HepG2 (cell line): ENCODE results near the gene RIF1. TPM values are rescaled to one million over a fixed set of nuclear protein-coding genes. Genes with fewer than 3 reads are reported as not detected.

ENCODE experiments used
- ATAC-seq: fragments of 200-7000 bp; cut with Tn5 transposase; 3 replicates; pipeline ENCODE4 v1.9.1; 2020; ENCODE audit warnings: mild to moderate bottlenecking, moderate library complexity
- BruUV-seq: library from RNA; stranded (reverse); fragments of 400-500 nt; replicated peaks from 2 replicates; lab custom pipeline; 2021; lab: Mats Ljungman, UMichigan
- CTCF ChIA-PET: fragments of 300-600 bp; formaldehyde crosslinking; extraction: SDS; loops from one replicate; lab custom pipeline; 2021; ENCODE audit warnings: low total read pairs, inconsistent platforms, low intra/inter-chr PET ratio; lab: Yijun Ruan, JAX
- POLR2A ChIA-PET: fragments of 350-600 bp; sonication (Branson Sonifier 250); formaldehyde crosslinking; loops from one replicate; lab custom pipeline; 2020; ENCODE audit warnings: antibody characterized with exemption, inconsistent platforms; lab: Yijun Ruan, JAX
- DNase-seq: peaks from one replicate; pipeline ENCODE4 v3.0.0-alpha.2; 2015; ENCODE audit warnings: low spot score
- FAIRE-seq: peaks from 3 replicates; lab custom pipeline; 2011; peaks lifted over from hg19 to GRCh38; lab: Jason Lieb, UNC
- H2AFZ ChIP-seq: one replicate; pipeline ENCODE4 v1.6.1; 2011; ENCODE audit warnings: low read length, inconsistent platforms
- H3K27ac ChIP-seq: fragments of 300-600 bp; 3 replicates; pipeline ENCODE4 v1.8.0; 2011; ENCODE audit warnings: mixed run types, mild to moderate bottlenecking, mixed read lengths, low read length, inconsistent platforms; ENCODE audit not compliant: insufficient read depth; ENCODE audit errors: extremely low read length
- H3K27me3 ChIP-seq, 2 experiments: fragments of 200-600 bp in 1 of 2; 2 replicates in 1 of 2; 3 replicates in 1 of 2; pipeline versions ENCODE4 v1.6.0 to v1.8.0; 2011; ENCODE audit warnings: low read length in 2 of 2, mild to moderate bottlenecking in 2 of 2, moderate library complexity in 2 of 2, inconsistent platforms in 1 of 2; ENCODE audit not compliant: insufficient read depth in 2 of 2, control insufficient read depth in 1 of 2
- H3K36me3 ChIP-seq, 2 experiments: fragments of 200-600 bp in 1 of 2; replicated peaks in 1 of 2; 2 replicates in 1 of 2; 3 replicates in 1 of 2; pipeline versions ENCODE4 v1.5.1 to v1.8.0; 2011; ENCODE audit warnings: low read length in 2 of 2, inconsistent platforms in 1 of 2; ENCODE audit not compliant: insufficient read depth in 2 of 2, control insufficient read depth in 1 of 2
- H3K4me1 ChIP-seq: 2 replicates; pipeline ENCODE4 v1.5.1; 2012; ENCODE audit warnings: low read length, inconsistent platforms; ENCODE audit not compliant: insufficient read depth
- H3K4me2 ChIP-seq: 2 replicates; pipeline ENCODE4 v1.6.0; 2011; ENCODE audit warnings: low read depth, low read length, inconsistent platforms
- H3K4me3 ChIP-seq, 3 experiments: fragments of 200-600 bp in 1 of 3; sonication (generic), shearing (Covaris generic) in 1 of 3; replicated peaks in 1 of 3; 2 replicates each; pipeline ENCODE4 v1.5.1; 2011 to 2016; ENCODE audit warnings: low read length in 3 of 3, inconsistent platforms in 2 of 3, low read depth in 2 of 3, mild to moderate bottlenecking in 2 of 3, control low read depth in 1 of 3, mixed read lengths in 1 of 3; ENCODE audit not compliant: insufficient read depth in 1 of 3
- H3K79me2 ChIP-seq: one replicate; pipeline ENCODE4 v1.6.1; 2011; ENCODE audit warnings: low read length, inconsistent platforms; ENCODE audit not compliant: insufficient read depth
- H3K9ac ChIP-seq: 2 replicates; pipeline ENCODE4 v1.6.0; 2011; ENCODE audit warnings: mild to moderate bottlenecking, low read depth, low read length, inconsistent platforms; ENCODE audit not compliant: insufficient read depth
- H3K9me3 ChIP-seq: 2 replicates; pipeline ENCODE4 v1.5.1; 2012; ENCODE audit warnings: mild to moderate bottlenecking, low read length
- H4K20me1 ChIP-seq: 2 replicates; pipeline ENCODE4 v1.6.0; 2011; ENCODE audit warnings: inconsistent platforms, mild to moderate bottlenecking, low read length, moderate library complexity; ENCODE audit not compliant: insufficient read depth
- CEBPB ChIP-seq: IDR thresholded peaks from 2 replicates; pipeline ENCODE4 v1.6.1; 2011; ENCODE audit warnings: low read depth, low read length, improper control_type of control experiment, borderline replicate concordance
- DDIT3 ChIP-seq: sonication (generic); formaldehyde crosslinking; IDR thresholded peaks from 2 replicates; pipeline ENCODE4 v1.4.0; 2020; ENCODE audit warnings: mild to moderate bottlenecking, missing genetic modification reagents
- HIVEP1 ChIP-seq: sonication (generic); formaldehyde crosslinking; IDR thresholded peaks from 2 replicates; pipeline ENCODE4 v1.4.0; 2020; ENCODE audit warnings: mild to moderate bottlenecking, missing genetic modification reagents
- MIER3 ChIP-seq: IDR thresholded peaks from 2 replicates; pipeline ENCODE4 v1.6.1; 2016; ENCODE audit warnings: missing compliant biosample characterization, borderline replicate concordance
- NFAT5 ChIP-seq: sonication (generic); formaldehyde crosslinking; IDR thresholded peaks from 2 replicates; pipeline ENCODE4 v1.4.0; 2020; ENCODE audit warnings: missing genetic modification reagents
- PREB ChIP-seq: sonication (generic); formaldehyde crosslinking; IDR thresholded peaks from 2 replicates; pipeline ENCODE4 v1.4.0; 2020; ENCODE audit warnings: missing genetic modification reagents
- SIN3A ChIP-seq: IDR thresholded peaks from 2 replicates; pipeline ENCODE4 v1.6.1; 2011; ENCODE audit warnings: low read depth, mild to moderate bottlenecking, control low read depth, low read length, borderline replicate concordance
- SMAD3 ChIP-seq: sonication (generic); formaldehyde crosslinking; IDR thresholded peaks from 2 replicates; pipeline ENCODE4 v1.4.0; 2020; ENCODE audit warnings: missing genetic modification reagents
- TGIF2 ChIP-seq: IDR thresholded peaks from 2 replicates; pipeline ENCODE4 v1.6.1; 2016; ENCODE audit warnings: control low read depth, missing compliant biosample characterization
- ZBTB37 ChIP-seq: sonication (generic); formaldehyde crosslinking; IDR thresholded peaks from 2 replicates; pipeline ENCODE4 v1.4.0; 2020; ENCODE audit warnings: mild to moderate bottlenecking, missing genetic modification reagents
- ZMAT3 ChIP-seq: sonication (generic); formaldehyde crosslinking; conservative IDR thresholded peaks from 2 replicates; pipeline ENCODE4 v1.7.0; 2021; ENCODE audit warnings: missing genetic modification reagents
- WGBS: methylation state at CpG from one replicate; pipeline ENCODE4 v1.1.6; 2017; ENCODE audit warnings: low lambda C conversion rate; 5-methylcytosine and 5-hydroxymethylcytosine counted together
- in situ Hi-C: cut with HindIII; loops from 2 replicates; pipeline ENCODE4 v1.10.0; 2017; ENCODE audit warnings: low pct_unique_long_range_greater_than_20kb; ENCODE audit not compliant: extremely low pct_ligation_motif_present
- intact Hi-C: fragments of 100-400 bp; cut with micrococcal nuclease; formaldehyde crosslinking; loops from one replicate; pipeline ENCODE4 v1.10.0; 2022; ENCODE audit not compliant: unreplicated experiment
- polyA plus RNA-seq, 8 experiments: library from polyadenylated mRNA; depleted of rRNA in 3 of 8; stranded (reverse) in 7 of 8; unstranded in 1 of 8; fragments of >200 nt; fragmentation: Illumina TruSeq in 4 of 8; extraction: Trizol in 4 of 8; gene quantifications; 2 replicates each; pipeline versions ENCODE4 v1.2.1 to v1.2.3, GENCODE V29; 2011 to 2016; ENCODE audit warnings: low read depth in 4 of 8, missing spikeins in 1 of 8, mixed read lengths in 1 of 8; ENCODE audit not compliant: insufficient read depth in 1 of 8
- total RNA-seq, 5 experiments: library from RNA; depleted of rRNA; stranded (reverse); fragments of >200 nt; fragmentation: Illumina TruSeq; extraction: Trizol; gene quantifications; 2 replicates each; pipeline ENCODE4 v1.2.3, GENCODE V29; 2016; ENCODE audit warnings: low read depth in 1 of 5

RIF1 gene
- total and polyA plus RNA-seq, 2 of the 13 experiments (the other 11 are each of a cell fraction or from before 2014, with no cell fraction given), result 12.1 to 73.6 TPM

GRCh38 chr2:151381266-151381665 is 28.4 kb upstream of the RIF1 start:
- WGBS, result 15% methylated on average over 2 of the region's 2 CpGs
- no peak overlapping the region for H3K4me3 ChIP-seq
- ATAC-seq (no peak), FAIRE-seq (no peak), DNase-seq (no peak)
- intact Hi-C loops, result no loop called here
- no peak overlapping the region for H2AFZ ChIP-seq
- peaks cover 0 to 5% of the 10 kb centered on the region in 2 experiments; a peak in 1 of 5 replicates for H3K27me3 ChIP-seq
- ChIA-PET CTCF (no interaction called here), POLR2A (no interaction called here)
- no peaks in the 10 kb centered on the region for H3K4me1 ChIP-seq
- no peak overlapping the region for H3K9ac ChIP-seq
- BruUV-seq, result no TSS peak
- H3K27ac ChIP-seq, result no peak overlapping the region
- TF ChIP-seq CEBPB (peak; percentile 51; the same call in 1 of the 2 replicates), SMAD3 (no peak), MIER3 (CRISPR knock-in tag) (no peak)
- in situ Hi-C loops, result no loop called here
- no peaks in the 10 kb centered on the region for H4K20me1 ChIP-seq
- H3K36me3 ChIP-seq, result no peaks in the 10 kb centered on the region
- H3K4me2 ChIP-seq, result no peak overlapping the region
- no peaks in the 10 kb centered on the region for H3K79me2 ChIP-seq
- H3K9me3 ChIP-seq, result no peaks in the 10 kb centered on the region

- no TSS peak for BruUV-seq
- Histone ChIP-seq H3K27ac (no peak overlapping the region), H3K79me2 (no peaks in the 10 kb centered on the region), H3K9ac (no peak overlapping the region), H3K27me3 (peaks cover 2 to 13% of the 10 kb centered on the region in 2 experiments; a peak in 2 of 5 replicates), H3K9me3 (no peaks in the 10 kb centered on the region), H4K20me1 (no peaks in the 10 kb centered on the region), H2AFZ (no peak overlapping the region), H3K4me1 (no peaks in the 10 kb centered on the region), H3K4me2 (no peak overlapping the region), H3K4me3 (no peak overlapping the region), H3K36me3 (no peaks in the 10 kb centered on the region)
- WGBS, result 61% methylated on average over 4 of the region's 4 CpGs
- in situ Hi-C loops, result no loop called here
- DNase-seq (no peak), FAIRE-seq (no peak), ATAC-seq (no peak)
- ChIA-PET CTCF (no interaction called here), POLR2A (no interaction called here)
- intact Hi-C loops, result no loop called here
- TF ChIP-seq TGIF2 (CRISPR knock-in tag), result no peak
- TF ChIP-seq ZMAT3 (CRISPR knock-in tag), result no peak
- no peak for TF ChIP-seq SIN3A
- TF ChIP-seq ZBTB37 (CRISPR knock-in tag), result no peak
- no peak for TF ChIP-seq NFAT5 (CRISPR knock-in tag)
- TF ChIP-seq PREB (CRISPR knock-in tag), result no peak
- TF ChIP-seq DDIT3 (CRISPR knock-in tag), result no peak
- no peak for TF ChIP-seq HIVEP1 (CRISPR knock-in tag)
Measured at GRCh38 chr2:151388011-151388410, 21.7 kb upstream of the RIF1 start.
